PC-9 (cell line): Measurements from ENCODE around the gene CCL11. TPM values are rescaled to one million over a fixed set of nuclear protein-coding genes. Genes with fewer than 3 reads are reported as not detected.

Source experiments
- BruUV-seq: library from RNA; stranded (reverse); fragments of 400-500 nt; replicated peaks from 2 replicates; lab custom pipeline; 2021; lab: Mats Ljungman, UMichigan
- CTCF ChIA-PET: fragments of 300-600 bp; sonication (Branson Sonifier 250); formaldehyde crosslinking; loops from one replicate; lab custom pipeline; 2022; ENCODE audit warnings: antibody characterized with exemption; lab: Charles Lee
- POLR2A ChIA-PET: fragments of 300-600 bp; sonication (Branson Sonifier 250); formaldehyde crosslinking; loops from one replicate; lab custom pipeline; 2022; ENCODE audit warnings: antibody characterized with exemption; ENCODE audit not compliant: unreplicated experiment; lab: Charles Lee
- DNase-seq, 2 experiments: peaks; one replicate each; pipeline versions ENCODE4 v3.0.0 to v3.0.0-alpha.2; 2015 to 2022; ENCODE audit warnings: mixed read lengths in 1 of 2
- H2AFZ ChIP-seq: fragments of 200-600 bp; sonication (generic); 2 replicates; pipeline ENCODE4 v1.8.1; 2017; ENCODE audit warnings: antibody characterized with exemption
- H3F3A ChIP-seq: fragments of 200-600 bp; sonication (generic); 2 replicates; pipeline ENCODE4 v1.8.1; 2017; ENCODE audit warnings: antibody characterized with exemption, mild to moderate bottlenecking, low read depth; ENCODE audit not compliant: insufficient read depth
- H3K27ac ChIP-seq: fragments of 200-600 bp; sonication (generic); 2 replicates; pipeline ENCODE4 v1.6.1; 2016; ENCODE audit warnings: mixed run types
- H3K27me3 ChIP-seq: fragments of 200-600 bp; sonication (generic); 2 replicates; pipeline ENCODE4 v1.6.1; 2016; ENCODE audit warnings: low read depth, mixed run types; ENCODE audit not compliant: insufficient read depth
- H3K36me3 ChIP-seq: fragments of 200-600 bp; sonication (generic); 2 replicates; pipeline ENCODE4 v1.6.1; 2016; ENCODE audit warnings: low read depth, mixed run types
- H3K4me1 ChIP-seq: fragments of 200-600 bp; sonication (generic); replicated peaks from 2 replicates; pipeline ENCODE4 v1.6.1; 2016; ENCODE audit warnings: mixed run types; ENCODE audit not compliant: insufficient read depth
- H3K4me2 ChIP-seq: fragments of 200-600 bp; sonication (generic); 2 replicates; pipeline ENCODE4 v1.6.1; 2017; ENCODE audit warnings: mixed run types
- H3K4me3 ChIP-seq: fragments of 200-600 bp; sonication (generic); 2 replicates; pipeline ENCODE4 v1.6.1; 2016; ENCODE audit warnings: mixed run types
- H3K79me2 ChIP-seq: fragments of 200-600 bp; sonication (generic); 2 replicates; pipeline ENCODE4 v1.6.1; 2017; ENCODE audit warnings: low read depth, mixed run types
- H3K9me2 ChIP-seq: fragments of 200-600 bp; sonication (generic); 2 replicates; pipeline ENCODE4 v1.8.1; 2017; ENCODE audit warnings: mild to moderate bottlenecking; ENCODE audit not compliant: insufficient read depth
- H3K9me3 ChIP-seq: fragments of 200-600 bp; sonication (generic); 2 replicates; pipeline ENCODE4 v1.8.1; 2016; ENCODE audit warnings: low read depth; ENCODE audit not compliant: insufficient read depth
- H4K20me1 ChIP-seq: fragments of 200-600 bp; sonication (generic); 2 replicates; pipeline ENCODE4 v1.8.1; 2017; ENCODE audit not compliant: insufficient read depth
- CTCF ChIP-seq: fragments of 200-600 bp; sonication (generic); conservative IDR thresholded peaks from 2 replicates; pipeline ENCODE4 v1.6.1; 2017; ENCODE audit warnings: mixed run types, antibody characterized with exemption, mild to moderate bottlenecking, moderate library complexity
- EZH2 ChIP-seq: fragments of 200-600 bp; sonication (generic); IDR thresholded peaks from 2 replicates; pipeline ENCODE4 v1.8.0; 2017; ENCODE audit warnings: antibody characterized with exemption, low read depth
- intact Hi-C: fragments of 100-400 bp; cut with micrococcal nuclease; formaldehyde crosslinking; loops from one replicate; pipeline ENCODE4 v1.10.0; 2022; ENCODE audit not compliant: unreplicated experiment
- total RNA-seq: library from RNA; stranded (reverse); gene quantifications from 2 replicates; pipeline ENCODE4 v1.2.3, GENCODE V29; 2021

The CCL11 gene
- total RNA-seq, 1 experiment from 2014 or later, result not detected

- no peak overlapping the region for H3K4me3 ChIP-seq
- H3F3A ChIP-seq, result no peaks in the 10 kb centered on the region
- H3K4me2 ChIP-seq, result no peak overlapping the region
- no peaks in the 10 kb centered on the region for H3K4me1 ChIP-seq
- intact Hi-C loops, result no loop called here
- H4K20me1 ChIP-seq, result no peaks in the 10 kb centered on the region
- no TSS peak for BruUV-seq
- H3K36me3 ChIP-seq, result no peaks in the 10 kb centered on the region
- ChIA-PET POLR2A (no interaction called here), CTCF (no interaction called here)
- H3K79me2 ChIP-seq, result no peaks in the 10 kb centered on the region
- no peak overlapping the region for H2AFZ ChIP-seq
- H3K27me3 ChIP-seq, result no peaks in the 10 kb centered on the region
- H3K9me2 ChIP-seq, result no peaks in the 10 kb centered on the region
- H3K27ac ChIP-seq, result no peak overlapping the region
- no peaks in the 10 kb centered on the region for H3K9me3 ChIP-seq
- no peak for TF ChIP-seq CTCF
- TF ChIP-seq EZH2, result no peak
- DNase-seq, result no peak
These were observed 2.0 kb upstream of the CCL11 start for GRCh38 chr17:34283571-34283970.

- no peaks in the 10 kb centered on the region for H3K79me2 ChIP-seq
These were observed 2.3 kb downstream of the CCL11 start for GRCh38 chr17:34287875-34288274.

GRCh38 chr17:34290586-34290985, 5.0 kb downstream of the CCL11 start:
- DNase-seq, result no peak
- ChIA-PET POLR2A (no interaction called here), CTCF (no interaction called here)
- no peak for TF ChIP-seq CTCF
- no peak for TF ChIP-seq EZH2
- no peak overlapping the region for H3K4me3 ChIP-seq
- H3K27me3 ChIP-seq, result no peaks in the 10 kb centered on the region
- no peak overlapping the region for H3K27ac ChIP-seq
- no peaks in the 10 kb centered on the region for H3K4me1 ChIP-seq
- H3K79me2 ChIP-seq, result no peaks in the 10 kb centered on the region
- no peak overlapping the region for H2AFZ ChIP-seq
- no peaks in the 10 kb centered on the region for H3K9me2 ChIP-seq
- H3K9me3 ChIP-seq, result no peaks in the 10 kb centered on the region
- no TSS peak for BruUV-seq
- no peaks in the 10 kb centered on the region for H3K36me3 ChIP-seq
- H4K20me1 ChIP-seq, result no peaks in the 10 kb centered on the region
- H3F3A ChIP-seq, result no peaks in the 10 kb centered on the region
- intact Hi-C loops, result no loop called here
- H3K4me2 ChIP-seq, result no peak overlapping the region

More at GRCh38 chr17:34287875-34288274, 2.3 kb downstream of the CCL11 start:
- no peaks in the 10 kb centered on the region for H3K9me3 ChIP-seq
- H3K27me3 ChIP-seq, result no peaks in the 10 kb centered on the region
- no peak for DNase-seq
- ChIA-PET POLR2A (no interaction called here), CTCF (no interaction called here)
- H3K9me2 ChIP-seq, result no peaks in the 10 kb centered on the region
- no peaks in the 10 kb centered on the region for H3K36me3 ChIP-seq
- no peaks in the 10 kb centered on the region for H4K20me1 ChIP-seq
- no peaks in the 10 kb centered on the region for H3F3A ChIP-seq
- intact Hi-C loops, result no loop called here
- no peak overlapping the region for H3K4me2 ChIP-seq
- no peak overlapping the region for H3K4me3 ChIP-seq
- H2AFZ ChIP-seq, result no peak overlapping the region
- no peak overlapping the region for H3K27ac ChIP-seq
- no TSS peak for BruUV-seq
- TF ChIP-seq CTCF (no peak), EZH2 (no peak)
- H3K4me1 ChIP-seq, result no peaks in the 10 kb centered on the region
